ENCODE measurements around the gene PCNX2. TPM values are rescaled to one million over a fixed set of nuclear protein-coding genes. Genes with fewer than 3 reads are reported as not detected.

PCNX2 gene
- polyA plus RNA-seq, 3 donors = 0.29 to 7.9 (median 0.62) TPM

DNA sequence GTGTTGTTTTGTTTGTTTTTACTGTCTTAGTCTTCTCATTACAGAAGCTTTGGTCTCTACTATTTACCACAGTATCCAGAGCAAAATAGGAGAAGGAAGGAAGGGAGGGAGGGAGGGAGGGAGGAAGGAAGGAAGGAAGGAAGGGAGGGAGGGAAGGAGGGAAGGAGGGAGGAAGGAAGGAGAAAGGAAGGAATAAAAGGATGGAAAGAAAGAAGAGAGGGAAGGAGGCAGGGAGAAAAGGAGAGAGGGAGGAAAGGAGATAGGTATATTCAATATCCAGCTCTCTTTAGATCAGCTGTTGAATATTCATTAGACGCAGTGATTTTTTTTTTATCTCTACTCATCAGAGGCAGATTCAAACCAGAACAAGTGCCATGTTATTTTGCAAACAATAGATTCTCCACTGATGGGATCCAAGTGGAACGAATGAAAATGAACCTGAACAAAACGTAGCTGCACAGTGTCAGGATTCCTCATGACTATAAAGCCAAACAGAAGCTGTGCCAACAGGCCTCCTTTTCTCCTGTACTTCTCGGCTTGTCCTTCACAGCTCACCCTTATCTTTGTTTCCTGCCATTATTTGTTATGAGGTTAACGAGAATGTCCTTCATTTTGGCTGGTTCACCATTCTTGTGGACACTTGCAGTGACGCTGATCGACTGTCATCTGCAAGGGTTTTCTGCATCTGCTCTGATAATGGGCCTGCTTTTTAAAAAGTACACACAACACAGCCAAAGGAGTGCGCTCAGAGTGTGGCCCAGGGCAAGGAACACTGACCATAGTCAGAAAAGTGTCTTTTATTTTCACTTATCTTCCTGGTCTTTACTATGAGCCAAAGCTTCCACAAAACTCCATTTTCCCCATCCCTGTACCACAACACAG lies 352.9 kb downstream of the PCNX2 start:
- H3K27ac Mint-ChIP-seq = no peak overlapping the region
- TF ChIP-seq, protein P1, sequence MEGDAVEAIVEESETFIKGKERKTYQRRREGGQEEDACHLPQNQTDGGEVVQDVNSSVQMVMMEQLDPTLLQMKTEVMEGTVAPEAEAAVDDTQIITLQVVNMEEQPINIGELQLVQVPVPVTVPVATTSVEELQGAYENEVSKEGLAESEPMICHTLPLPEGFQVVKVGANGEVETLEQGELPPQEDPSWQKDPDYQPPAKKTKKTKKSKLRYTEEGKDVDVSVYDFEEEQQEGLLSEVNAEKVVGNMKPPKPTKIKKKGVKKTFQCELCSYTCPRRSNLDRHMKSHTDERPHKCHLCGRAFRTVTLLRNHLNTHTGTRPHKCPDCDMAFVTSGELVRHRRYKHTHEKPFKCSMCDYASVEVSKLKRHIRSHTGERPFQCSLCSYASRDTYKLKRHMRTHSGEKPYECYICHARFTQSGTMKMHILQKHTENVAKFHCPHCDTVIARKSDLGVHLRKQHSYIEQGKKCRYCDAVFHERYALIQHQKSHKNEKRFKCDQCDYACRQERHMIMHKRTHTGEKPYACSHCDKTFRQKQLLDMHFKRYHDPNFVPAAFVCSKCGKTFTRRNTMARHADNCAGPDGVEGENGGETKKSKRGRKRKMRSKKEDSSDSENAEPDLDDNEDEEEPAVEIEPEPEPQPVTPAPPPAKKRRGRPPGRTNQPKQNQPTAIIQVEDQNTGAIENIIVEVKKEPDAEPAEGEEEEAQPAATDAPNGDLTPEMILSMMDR (IDR thresholded peaks at IDR 0.05) = no peak
- H3K9ac ChIP-seq (ENCODE audit: insufficient read depth, low read length, poor library complexity, severe bottlenecking) = no peak overlapping the region
- 92% methylated on average over 2 of the region's 8 CpGs for WGBS (ENCODE audit: insufficient coverage)
- no peaks in the 10 kb centered on the region for H3K27me3 ChIP-seq (ENCODE audit: control insufficient read depth in 2 of 2, insufficient read depth in 2 of 2, low read length in 2 of 2)
- intact Hi-C loops (cut with micrococcal nuclease) = no loop called here
- no peaks in the 10 kb centered on the region for H4K20me1 ChIP-seq (ENCODE audit: insufficient read depth, low read length)
- H3K4me2 ChIP-seq (replicated peaks; ENCODE audit: extremely low read depth, low read length, poor library complexity, severe bottlenecking) = no peak overlapping the region
- H3K36me3 ChIP-seq (replicated peaks in 1 of 2; ENCODE audit: control insufficient read depth in 1 of 2, insufficient read depth in 2 of 2, low read length in 2 of 2) = no peaks in the 10 kb centered on the region
- H3K4me3 ChIP-seq (replicated peaks in 1 of 3; ENCODE audit: low read depth in 2 of 3, low read length in 3 of 3) = no peak overlapping the region
- no peaks in the 10 kb centered on the region for H3K27me3 Mint-ChIP-seq (ENCODE audit: low read depth in 3 of 3)
- no peaks in the 10 kb centered on the region for H3K79me2 ChIP-seq (ENCODE audit: insufficient read depth, low read length)
- H3K4me1 ChIP-seq (ENCODE audit: control insufficient read depth in 1 of 2, insufficient read depth in 2 of 2, low read length in 2 of 2) = peaks cover 8 to 26% of the 10 kb centered on the region in 2 donors
- DNase-seq = no peak
- H3K4me3 Mint-ChIP-seq = no peak overlapping the region
- H3K9me3 ChIP-seq (replicated peaks in 1 of 2; ENCODE audit: control insufficient read depth in 1 of 2, insufficient read depth in 1 of 2, low read length in 2 of 2) = no peaks in the 10 kb centered on the region
- peaks cover 21% of the 10 kb centered on the region for H3K4me1 Mint-ChIP-seq
- no peak overlapping the region for H3K27ac ChIP-seq (ENCODE audit: low read depth in 1 of 2, low read length in 2 of 2)
- H3K36me3 Mint-ChIP-seq = no peaks in the 10 kb centered on the region
- peaks cover 0 to 10% (median 5%) of the 10 kb centered on the region in 7 donors for H3K9me3 Mint-ChIP-seq
- H2AFZ ChIP-seq (ENCODE audit: insufficient read depth, low read depth, low read length, poor library complexity, severe bottlenecking) = no peak overlapping the region

DNA sequence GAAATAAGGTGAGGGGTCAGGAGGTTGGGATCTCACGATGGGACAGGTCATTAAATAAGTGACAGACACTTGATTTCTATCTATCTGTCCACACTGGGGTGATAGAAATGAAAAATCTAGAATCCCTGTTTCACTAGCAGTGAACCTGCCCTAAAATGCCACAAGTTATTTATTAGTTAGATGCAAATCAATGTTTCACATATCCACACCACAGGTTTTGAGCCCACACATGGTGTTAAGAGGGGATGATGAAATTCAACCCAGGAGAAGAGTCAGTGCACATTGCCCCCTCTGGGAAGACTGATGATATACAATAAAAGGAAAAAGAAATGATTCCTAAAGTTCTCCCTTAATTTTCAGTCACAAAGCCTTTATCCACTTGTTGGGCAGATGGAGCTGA lies 355.3 kb downstream of the PCNX2 start:
- no peak for DNase-seq
- intact Hi-C loops (cut with micrococcal nuclease) = no loop called here
- Histone ChIP-seq H3K79me2 (ENCODE audit: insufficient read depth, low read length) (no peaks in the 10 kb centered on the region), H3K27me3 (ENCODE audit: control insufficient read depth in 2 of 2, insufficient read depth in 2 of 2, low read length in 2 of 2) (no peaks in the 10 kb centered on the region), H3K4me3 (replicated peaks in 1 of 3; ENCODE audit: low read depth in 2 of 3, low read length in 3 of 3) (no peak overlapping the region), H3K27ac (ENCODE audit: low read depth in 1 of 2, low read length in 2 of 2) (no peak overlapping the region), H3K4me2 (replicated peaks; ENCODE audit: extremely low read depth, low read length, poor library complexity, severe bottlenecking) (no peak overlapping the region), H3K9ac (ENCODE audit: insufficient read depth, low read length, poor library complexity, severe bottlenecking) (no peak overlapping the region), H4K20me1 (ENCODE audit: insufficient read depth, low read length) (no peaks in the 10 kb centered on the region), H3K4me1 (ENCODE audit: control insufficient read depth in 1 of 2, insufficient read depth in 2 of 2, low read length in 2 of 2) (peaks cover 13 to 35% of the 10 kb centered on the region in 2 donors), H3K9me3 (replicated peaks in 1 of 2; ENCODE audit: control insufficient read depth in 1 of 2, insufficient read depth in 1 of 2, low read length in 2 of 2) (no peaks in the 10 kb centered on the region), H3K36me3 (replicated peaks in 1 of 2; ENCODE audit: control insufficient read depth in 1 of 2, insufficient read depth in 2 of 2, low read length in 2 of 2) (no peaks in the 10 kb centered on the region), H2AFZ (ENCODE audit: insufficient read depth, low read depth, low read length, poor library complexity, severe bottlenecking) (no peak overlapping the region)
- no CpG with 5 or more reads among the region's 1 CpG for WGBS (ENCODE audit: insufficient coverage)
- Mint-ChIP-seq H3K9me3 (peaks cover 0 to 10% (median 5%) of the 10 kb centered on the region in 7 donors), H3K4me3 (no peak overlapping the region), H3K36me3 (no peaks in the 10 kb centered on the region), H3K27ac (no peak overlapping the region), H3K4me1 (peaks cover 31% of the 10 kb centered on the region), H3K27me3 (ENCODE audit: low read depth in 3 of 3) (no peaks in the 10 kb centered on the region)
- TF ChIP-seq, protein P1 (IDR thresholded peaks at IDR 0.05) = no peak

All from CD14-positive monocyte (primary cell).